Ovary (tissue), 3 donors: ENCODE measurements around the gene CACNA2D1.

ENCODE experiments used
- CTCF ChIP-seq, 3 donors: fragments of 450-650 bp in 2 of 3; fragments of 200-600 bp in 1 of 3; IDR thresholded peaks; one replicate each; pipeline versions ENCODE4 v1.5.1 to v1.8.0; 2016 to 2022; ENCODE audit warnings: antibody characterized with exemption in 3 of 3, mild to moderate bottlenecking in 1 of 3
- POLR2A ChIP-seq: fragments of 450-650 bp; IDR thresholded peaks from one replicate; pipeline ENCODE4 v1.6.1; 2017; ENCODE audit warnings: antibody characterized with exemption, mild to moderate bottlenecking, moderate library complexity
- donor health status: DM: no; HTN: no; CAD: no.

DNA sequence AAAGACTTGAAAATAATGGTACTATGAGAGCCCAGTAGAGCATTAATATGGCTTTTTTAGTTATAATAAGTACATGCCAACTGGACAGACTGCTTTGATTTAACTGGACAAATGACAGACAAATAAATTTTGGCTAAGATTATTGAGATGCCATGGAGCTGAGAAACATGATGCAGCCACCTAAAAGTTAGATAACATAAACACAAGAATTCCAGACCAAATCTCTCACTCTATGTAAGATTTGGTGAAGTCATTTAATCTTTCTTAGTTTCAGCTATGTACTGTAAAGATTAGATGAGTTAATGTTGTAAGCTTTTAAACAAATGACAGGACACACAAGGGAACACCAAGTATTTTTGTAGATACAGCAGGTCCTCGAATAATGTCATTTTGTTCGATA is 118.2 kb downstream of the CACNA2D1 start:
- TF ChIP-seq CTCF (IDR thresholded peaks at IDR 0.05) (no peak), POLR2A (no peak)
